LNCAP (cell line): ENCODE measurements around the gene HOXD8.

Source experiments
- CTCF ChIP-seq: fragments of 450-650 bp; IDR thresholded peaks from 2 replicates; pipeline ENCODE4 v1.5.1; 2017; ENCODE audit warnings: mild to moderate bottlenecking

Gene HOXD8

GRCh38 chr2:176098366-176099158, 30.9 kb upstream of the HOXD8 start:
- TF ChIP-seq CTCF = no peak

GRCh38 chr2:176099159-176099727, 30.3 kb upstream of the HOXD8 start:
- no peak for TF ChIP-seq CTCF

DNA sequence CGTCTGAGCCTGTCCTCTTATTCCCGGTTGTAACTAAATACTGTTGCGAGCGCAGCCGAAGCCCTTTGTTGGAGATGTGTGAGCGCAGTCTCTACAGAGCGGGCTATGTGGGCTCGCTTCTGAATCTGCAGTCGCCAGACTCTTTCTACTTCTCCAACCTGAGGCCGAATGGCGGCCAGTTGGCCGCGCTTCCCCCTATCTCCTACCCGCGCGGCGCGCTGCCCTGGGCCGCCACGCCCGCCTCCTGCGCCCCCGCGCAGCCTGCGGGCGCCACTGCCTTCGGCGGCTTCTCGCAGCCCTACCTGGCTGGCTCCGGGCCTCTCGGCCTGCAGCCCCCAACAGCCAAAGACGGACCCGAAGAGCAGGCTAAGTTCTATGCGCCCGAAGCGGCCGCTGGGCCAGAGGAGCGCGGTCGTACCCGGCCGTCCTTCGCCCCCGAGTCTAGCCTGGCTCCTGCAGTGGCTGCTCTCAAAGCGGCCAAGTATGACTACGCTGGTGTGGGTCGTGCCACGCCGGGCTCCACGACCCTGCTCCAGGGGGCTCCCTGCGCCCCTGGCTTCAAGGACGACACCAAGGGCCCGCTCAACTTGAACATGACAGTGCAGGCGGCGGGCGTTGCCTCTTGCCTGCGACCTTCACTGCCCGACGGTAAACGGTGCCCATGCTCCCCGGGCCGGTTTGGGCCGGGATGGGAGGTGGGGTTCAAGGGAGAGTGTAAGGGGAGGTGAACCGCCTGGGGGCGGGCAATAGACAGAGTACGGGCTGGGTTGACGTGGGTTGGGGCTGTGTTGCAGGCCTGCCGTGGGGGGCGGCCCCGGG, 29.6 kb upstream of the HOXD8 start, which contains the start of gene HOXD12:
Gene HOXD12, plus strand, starts transcription at position 68 of the 819 bp plus-strand sequence. Its CDS starts 7 bp downstream, at position 75.
- no peak for TF ChIP-seq CTCF

- no peak for TF ChIP-seq CTCF
Observed at GRCh38 chr2:176100547-176101140, 28.9 kb upstream of the HOXD8 start.

GRCh38 chr2:176101216-176101830, 28.2 kb upstream of the HOXD8 start:
- TF ChIP-seq CTCF = no peak

DNA sequence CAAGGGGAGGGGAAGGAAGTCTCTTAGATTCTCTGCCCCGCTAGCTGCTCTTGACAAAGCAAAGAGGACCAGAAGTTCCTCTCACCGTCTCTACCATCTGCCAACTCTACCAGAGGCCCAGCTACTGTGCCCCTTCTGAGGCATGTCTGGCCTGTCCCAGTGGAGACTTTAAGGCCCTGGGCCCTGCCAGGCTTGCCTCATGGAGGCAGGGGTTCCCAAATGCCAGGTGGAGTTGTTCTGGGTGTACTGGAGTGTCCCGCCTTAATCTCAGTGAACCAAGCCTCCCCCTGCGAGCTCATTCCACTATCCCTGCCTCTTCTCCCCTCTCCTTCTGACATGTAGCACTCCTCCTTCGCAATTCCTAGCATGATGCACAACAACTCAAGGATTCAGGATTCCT, 27.7 kb upstream of the HOXD8 start:
- no peak for TF ChIP-seq CTCF
